ENCODE results near the gene DHRS11.

DNA sequence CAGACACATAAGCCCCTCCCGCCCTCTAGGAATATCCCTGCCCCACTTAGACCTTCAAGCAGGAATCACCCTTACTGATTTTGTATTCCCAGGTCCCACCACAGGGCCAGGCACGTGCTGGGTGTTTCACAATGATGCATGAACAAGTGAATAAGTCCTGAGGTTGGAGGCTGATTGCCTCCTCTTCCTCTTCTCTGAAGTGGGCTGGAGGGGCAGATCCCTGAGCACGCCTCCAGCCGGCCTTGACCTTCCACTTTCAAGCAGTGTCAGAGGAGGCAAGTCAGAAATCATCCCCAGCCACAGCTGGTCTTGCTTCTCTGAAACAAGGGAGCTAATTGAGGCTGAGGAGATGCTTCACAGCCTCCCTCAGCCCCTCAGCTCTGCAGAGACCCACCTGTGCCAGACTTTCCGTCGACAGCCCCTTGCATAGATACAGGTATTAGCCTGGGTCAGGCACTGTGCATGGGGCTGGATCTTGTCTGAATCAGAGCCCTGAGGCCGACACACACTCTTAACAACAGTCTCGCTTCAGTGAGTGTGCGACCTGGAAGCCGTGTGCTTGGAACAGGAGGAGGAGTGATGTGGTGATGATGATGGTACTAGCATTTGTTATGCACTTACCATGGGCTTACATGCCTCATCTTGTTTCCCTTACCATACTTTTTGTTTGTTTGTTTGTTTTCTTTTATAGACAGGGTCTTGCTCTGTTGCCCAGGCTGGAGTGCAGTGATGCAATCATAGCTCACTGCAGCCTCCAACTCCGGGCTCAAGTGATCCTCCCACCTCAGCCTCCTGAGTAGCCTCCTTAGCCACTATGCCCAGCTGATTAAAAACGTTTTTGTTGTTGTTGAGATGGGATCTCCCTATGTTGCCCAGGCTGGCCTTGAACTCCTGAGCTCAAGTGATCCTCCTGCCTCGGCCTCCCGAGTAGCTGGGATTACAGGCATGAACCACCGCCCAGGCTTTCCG, 24.7 kb downstream of the DHRS11 start:
- TF ChIP-seq, protein P1, sequence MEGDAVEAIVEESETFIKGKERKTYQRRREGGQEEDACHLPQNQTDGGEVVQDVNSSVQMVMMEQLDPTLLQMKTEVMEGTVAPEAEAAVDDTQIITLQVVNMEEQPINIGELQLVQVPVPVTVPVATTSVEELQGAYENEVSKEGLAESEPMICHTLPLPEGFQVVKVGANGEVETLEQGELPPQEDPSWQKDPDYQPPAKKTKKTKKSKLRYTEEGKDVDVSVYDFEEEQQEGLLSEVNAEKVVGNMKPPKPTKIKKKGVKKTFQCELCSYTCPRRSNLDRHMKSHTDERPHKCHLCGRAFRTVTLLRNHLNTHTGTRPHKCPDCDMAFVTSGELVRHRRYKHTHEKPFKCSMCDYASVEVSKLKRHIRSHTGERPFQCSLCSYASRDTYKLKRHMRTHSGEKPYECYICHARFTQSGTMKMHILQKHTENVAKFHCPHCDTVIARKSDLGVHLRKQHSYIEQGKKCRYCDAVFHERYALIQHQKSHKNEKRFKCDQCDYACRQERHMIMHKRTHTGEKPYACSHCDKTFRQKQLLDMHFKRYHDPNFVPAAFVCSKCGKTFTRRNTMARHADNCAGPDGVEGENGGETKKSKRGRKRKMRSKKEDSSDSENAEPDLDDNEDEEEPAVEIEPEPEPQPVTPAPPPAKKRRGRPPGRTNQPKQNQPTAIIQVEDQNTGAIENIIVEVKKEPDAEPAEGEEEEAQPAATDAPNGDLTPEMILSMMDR (IDR thresholded peaks at IDR 0.05), result no peak
- TF ChIP-seq, protein P2, sequence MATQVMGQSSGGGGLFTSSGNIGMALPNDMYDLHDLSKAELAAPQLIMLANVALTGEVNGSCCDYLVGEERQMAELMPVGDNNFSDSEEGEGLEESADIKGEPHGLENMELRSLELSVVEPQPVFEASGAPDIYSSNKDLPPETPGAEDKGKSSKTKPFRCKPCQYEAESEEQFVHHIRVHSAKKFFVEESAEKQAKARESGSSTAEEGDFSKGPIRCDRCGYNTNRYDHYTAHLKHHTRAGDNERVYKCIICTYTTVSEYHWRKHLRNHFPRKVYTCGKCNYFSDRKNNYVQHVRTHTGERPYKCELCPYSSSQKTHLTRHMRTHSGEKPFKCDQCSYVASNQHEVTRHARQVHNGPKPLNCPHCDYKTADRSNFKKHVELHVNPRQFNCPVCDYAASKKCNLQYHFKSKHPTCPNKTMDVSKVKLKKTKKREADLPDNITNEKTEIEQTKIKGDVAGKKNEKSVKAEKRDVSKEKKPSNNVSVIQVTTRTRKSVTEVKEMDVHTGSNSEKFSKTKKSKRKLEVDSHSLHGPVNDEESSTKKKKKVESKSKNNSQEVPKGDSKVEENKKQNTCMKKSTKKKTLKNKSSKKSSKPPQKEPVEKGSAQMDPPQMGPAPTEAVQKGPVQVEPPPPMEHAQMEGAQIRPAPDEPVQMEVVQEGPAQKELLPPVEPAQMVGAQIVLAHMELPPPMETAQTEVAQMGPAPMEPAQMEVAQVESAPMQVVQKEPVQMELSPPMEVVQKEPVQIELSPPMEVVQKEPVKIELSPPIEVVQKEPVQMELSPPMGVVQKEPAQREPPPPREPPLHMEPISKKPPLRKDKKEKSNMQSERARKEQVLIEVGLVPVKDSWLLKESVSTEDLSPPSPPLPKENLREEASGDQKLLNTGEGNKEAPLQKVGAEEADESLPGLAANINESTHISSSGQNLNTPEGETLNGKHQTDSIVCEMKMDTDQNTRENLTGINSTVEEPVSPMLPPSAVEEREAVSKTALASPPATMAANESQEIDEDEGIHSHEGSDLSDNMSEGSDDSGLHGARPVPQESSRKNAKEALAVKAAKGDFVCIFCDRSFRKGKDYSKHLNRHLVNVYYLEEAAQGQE (IDR thresholded peaks at IDR 0.05; ENCODE audit: insufficient read depth in 1 of 2, low read depth in 2 of 2, low read length in 1 of 2), result no peak
- no peak for TF ChIP-seq SIN3A (IDR thresholded peaks at IDR 0.05; ENCODE audit: borderline replicate concordance, insufficient read depth, low read depth, low read length)

All from Panc1 (cell line).